Neural progenitor cell (in vitro differentiated cells): ENCODE results near the gene TGM6.

Experiments
- EZH2 ChIP-seq: fragments of 200-600 bp; sonication (generic); IDR thresholded peaks from 2 replicates; pipeline ENCODE4 v1.6.1; 2017; ENCODE audit warnings: antibody characterized with exemption, mild to moderate bottlenecking, moderate library complexity
- EZH2phosphoT487 ChIP-seq: fragments of 200-600 bp; sonication (generic); IDR thresholded peaks from 2 replicates; pipeline ENCODE4 v1.6.1; 2017; ENCODE audit warnings: antibody characterized with exemption
- TF ChIP-seq, protein P1 (sequence below): fragments of 200-600 bp; sonication (generic); IDR thresholded peaks from 2 replicates; pipeline ENCODE4 v1.5.1; 2017; ENCODE audit warnings: antibody characterized with exemption, mild to moderate bottlenecking

DNA sequence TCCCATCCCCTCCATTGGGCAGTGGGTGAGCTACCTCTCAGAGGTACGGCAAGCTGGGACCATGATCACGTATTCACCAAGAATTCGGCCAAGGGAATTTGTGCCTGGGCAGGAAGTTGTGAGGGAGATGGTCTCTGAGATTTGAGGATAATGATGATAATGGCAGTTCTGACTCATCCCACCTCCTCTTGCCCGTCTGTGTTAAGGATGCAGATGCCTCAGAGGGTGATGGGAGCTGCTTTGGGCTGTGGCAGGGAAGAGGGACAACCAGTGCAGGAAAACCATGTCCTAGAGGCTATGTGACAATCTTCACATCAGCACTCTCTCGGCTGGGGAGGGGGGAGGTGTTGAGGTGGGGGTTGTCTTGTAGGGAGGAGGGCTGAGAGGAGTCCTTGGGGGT is 4.3 kb downstream of the TGM6 start:
- TF ChIP-seq, protein P1, sequence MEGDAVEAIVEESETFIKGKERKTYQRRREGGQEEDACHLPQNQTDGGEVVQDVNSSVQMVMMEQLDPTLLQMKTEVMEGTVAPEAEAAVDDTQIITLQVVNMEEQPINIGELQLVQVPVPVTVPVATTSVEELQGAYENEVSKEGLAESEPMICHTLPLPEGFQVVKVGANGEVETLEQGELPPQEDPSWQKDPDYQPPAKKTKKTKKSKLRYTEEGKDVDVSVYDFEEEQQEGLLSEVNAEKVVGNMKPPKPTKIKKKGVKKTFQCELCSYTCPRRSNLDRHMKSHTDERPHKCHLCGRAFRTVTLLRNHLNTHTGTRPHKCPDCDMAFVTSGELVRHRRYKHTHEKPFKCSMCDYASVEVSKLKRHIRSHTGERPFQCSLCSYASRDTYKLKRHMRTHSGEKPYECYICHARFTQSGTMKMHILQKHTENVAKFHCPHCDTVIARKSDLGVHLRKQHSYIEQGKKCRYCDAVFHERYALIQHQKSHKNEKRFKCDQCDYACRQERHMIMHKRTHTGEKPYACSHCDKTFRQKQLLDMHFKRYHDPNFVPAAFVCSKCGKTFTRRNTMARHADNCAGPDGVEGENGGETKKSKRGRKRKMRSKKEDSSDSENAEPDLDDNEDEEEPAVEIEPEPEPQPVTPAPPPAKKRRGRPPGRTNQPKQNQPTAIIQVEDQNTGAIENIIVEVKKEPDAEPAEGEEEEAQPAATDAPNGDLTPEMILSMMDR, result no peak
- no peak for TF ChIP-seq EZH2
- no peak for TF ChIP-seq EZH2phosphoT487
